Measurements from ENCODE around the gene RNF220. TPM values are rescaled to one million over a fixed set of nuclear protein-coding genes. Genes with fewer than 3 reads are reported as not detected.

RNF220 gene
- total and polyA plus RNA-seq, 7 experiments from 2014 or later = 83.1 to 127 (median 95.9) TPM

GRCh38 chr1:44539991-44540730, 135.1 kb downstream of the RNF220 start:
- peaks cover 5 to 30% (median 15%) of the 10 kb centered on the region in 5 donors for H3K27me3 Mint-ChIP-seq
- Histone ChIP-seq H3K4me3 (ENCODE audit: low read length) (no peak overlapping the region), H3K27me3 (ENCODE audit: control insufficient read depth in 2 of 2, insufficient read depth in 2 of 2, low read length in 2 of 2) (no peaks in the 10 kb centered on the region), H3K9me3 (ENCODE audit: control insufficient read depth in 2 of 3, low read length in 3 of 3) (no peaks in the 10 kb centered on the region), H3K36me3 (ENCODE audit: control insufficient read depth in 2 of 3, insufficient read depth in 3 of 3, low read length in 3 of 3) (no peaks in the 10 kb centered on the region), H3K27ac (ENCODE audit: low read depth, low read length) (no peak overlapping the region), H3K4me1 (ENCODE audit: control insufficient read depth in 2 of 2, insufficient read depth in 2 of 2, low read length in 2 of 2) (no peaks in the 10 kb centered on the region)
- H3K4me1 Mint-ChIP-seq = peaks cover 0 to 2% (median 0%) of the 10 kb centered on the region in 7 donors
- ChIA-PET CTCF (no interaction called here), POLR2A (no interaction called here)
- no peaks in the 10 kb centered on the region for H3K9me3 Mint-ChIP-seq
- ATAC-seq (no peak), DNase-seq (no peak)
- intact Hi-C loops (cut with micrococcal nuclease) = no loop called here
- no peak overlapping the region for H3K27ac Mint-ChIP-seq
- H3K4me3 Mint-ChIP-seq = no peak overlapping the region
- H3K36me3 Mint-ChIP-seq = no peaks in the 10 kb centered on the region

GRCh38 chr1:44542420-44543063, 137.5 kb downstream of the RNF220 start:
- no peak for ATAC-seq
- no peaks in the 10 kb centered on the region for H3K27me3 ChIP-seq (ENCODE audit: control insufficient read depth in 2 of 2, insufficient read depth in 2 of 2, low read length in 2 of 2)
- Mint-ChIP-seq H3K4me3 (no peak overlapping the region), H3K9me3 (no peaks in the 10 kb centered on the region), H3K36me3 (no peaks in the 10 kb centered on the region), H3K27ac (no peak overlapping the region), H3K4me1 (peaks cover 0 to 2% (median 0%) of the 10 kb centered on the region in 7 donors), H3K27me3 (peaks cover 9 to 32% (median 19%) of the 10 kb centered on the region in 5 donors)
- H3K27ac ChIP-seq (ENCODE audit: low read depth, low read length) = no peak overlapping the region
- intact Hi-C loops (cut with micrococcal nuclease) = no loop called here
- no peak overlapping the region for H3K4me3 ChIP-seq (ENCODE audit: low read length)
- no peaks in the 10 kb centered on the region for H3K9me3 ChIP-seq (ENCODE audit: control insufficient read depth in 2 of 3, low read length in 3 of 3)
- ChIA-PET CTCF (interaction anchor here (0.9 kb wide), 1 partner anchor 30 kb away, joined by 3 read pairs; no protein-coding TSS in a partner anchor), POLR2A (no interaction called here)
- no peak for DNase-seq
- H3K4me1 ChIP-seq (ENCODE audit: control insufficient read depth in 2 of 2, insufficient read depth in 2 of 2, low read length in 2 of 2) = no peaks in the 10 kb centered on the region
- no peaks in the 10 kb centered on the region for H3K36me3 ChIP-seq (ENCODE audit: control insufficient read depth in 2 of 3, insufficient read depth in 3 of 3, low read length in 3 of 3)

- intact Hi-C loops (cut with micrococcal nuclease) = no loop called here
- no peaks in the 10 kb centered on the region for H3K9me3 ChIP-seq (ENCODE audit: control insufficient read depth in 2 of 3, low read length in 3 of 3)
- H3K27me3 ChIP-seq (ENCODE audit: control insufficient read depth in 2 of 2, insufficient read depth in 2 of 2, low read length in 2 of 2) = no peaks in the 10 kb centered on the region
- POLR2A ChIA-PET = no interaction called here
- ATAC-seq (peak; percentile 51), DNase-seq (no peak)
- H3K9me3 Mint-ChIP-seq = no peaks in the 10 kb centered on the region
- H3K27ac ChIP-seq (ENCODE audit: low read depth, low read length) = no peak overlapping the region
- H3K36me3 ChIP-seq (ENCODE audit: control insufficient read depth in 2 of 3, insufficient read depth in 3 of 3, low read length in 3 of 3) = no peaks in the 10 kb centered on the region
- no peak overlapping the region for H3K27ac Mint-ChIP-seq
- H3K4me1 ChIP-seq (ENCODE audit: control insufficient read depth in 2 of 2, insufficient read depth in 2 of 2, low read length in 2 of 2) = no peaks in the 10 kb centered on the region
- H3K4me3 Mint-ChIP-seq = no peak overlapping the region
- peaks cover 9 to 27% (median 19%) of the 10 kb centered on the region in 5 donors for H3K27me3 Mint-ChIP-seq
- H3K4me3 ChIP-seq (ENCODE audit: low read length) = no peak overlapping the region
- peaks cover 0 to 2% (median 0%) of the 10 kb centered on the region in 7 donors for H3K4me1 Mint-ChIP-seq
- H3K36me3 Mint-ChIP-seq = no peaks in the 10 kb centered on the region
- CTCF ChIA-PET = no interaction called here
These were observed 138.1 kb downstream of the RNF220 start for GRCh38 chr1:44543064-44543744.

GRCh38 chr1:44543786-44544185, 138.7 kb downstream of the RNF220 start:
- H3K4me1 ChIP-seq (ENCODE audit: control insufficient read depth in 2 of 2, insufficient read depth in 2 of 2, low read length in 2 of 2) = no peaks in the 10 kb centered on the region
- no peak for ATAC-seq
- no peak for DNase-seq
- POLR2A ChIA-PET = no interaction called here
- H3K9me3 ChIP-seq (ENCODE audit: control insufficient read depth in 2 of 3, low read length in 3 of 3) = no peaks in the 10 kb centered on the region
- H3K36me3 ChIP-seq (ENCODE audit: control insufficient read depth in 2 of 3, insufficient read depth in 3 of 3, low read length in 3 of 3) = no peaks in the 10 kb centered on the region
- H3K27me3 Mint-ChIP-seq = peaks cover 9 to 31% (median 19%) of the 10 kb centered on the region in 5 donors
- H3K27ac Mint-ChIP-seq = no peak overlapping the region
- CTCF ChIA-PET = no interaction called here
- H3K4me3 ChIP-seq (ENCODE audit: low read length) = no peak overlapping the region
- H3K27me3 ChIP-seq (ENCODE audit: control insufficient read depth in 2 of 2, insufficient read depth in 2 of 2, low read length in 2 of 2) = no peaks in the 10 kb centered on the region
- no peaks in the 10 kb centered on the region for H3K9me3 Mint-ChIP-seq
- intact Hi-C loops (cut with micrococcal nuclease) = no loop called here
- peaks cover 0 to 2% (median 0%) of the 10 kb centered on the region in 7 donors for H3K4me1 Mint-ChIP-seq
- H3K36me3 Mint-ChIP-seq = no peaks in the 10 kb centered on the region
- no peak overlapping the region for H3K4me3 Mint-ChIP-seq
- H3K27ac ChIP-seq (ENCODE audit: low read depth, low read length) = no peak overlapping the region

GRCh38 chr1:44544960-44545359, 139.9 kb downstream of the RNF220 start:
- Mint-ChIP-seq H3K27ac (no peak overlapping the region), H3K27me3 (peaks cover 5 to 23% (median 17%) of the 10 kb centered on the region in 5 donors), H3K4me1 (peaks cover 0 to 2% (median 0%) of the 10 kb centered on the region in 7 donors), H3K4me3 (no peak overlapping the region), H3K36me3 (no peaks in the 10 kb centered on the region), H3K9me3 (no peaks in the 10 kb centered on the region)
- Histone ChIP-seq H3K27ac (ENCODE audit: low read depth, low read length) (no peak overlapping the region), H3K4me1 (ENCODE audit: control insufficient read depth in 2 of 2, insufficient read depth in 2 of 2, low read length in 2 of 2) (no peaks in the 10 kb centered on the region), H3K4me3 (ENCODE audit: low read length) (no peak overlapping the region), H3K27me3 (ENCODE audit: control insufficient read depth in 2 of 2, insufficient read depth in 2 of 2, low read length in 2 of 2) (no peaks in the 10 kb centered on the region), H3K9me3 (ENCODE audit: control insufficient read depth in 2 of 3, low read length in 3 of 3) (no peaks in the 10 kb centered on the region), H3K36me3 (ENCODE audit: control insufficient read depth in 2 of 3, insufficient read depth in 3 of 3, low read length in 3 of 3) (no peaks in the 10 kb centered on the region)
- CTCF ChIA-PET = no interaction called here
- POLR2A ChIA-PET = no interaction called here
- DNase-seq (no peak), ATAC-seq (no peak)
- intact Hi-C loops (cut with micrococcal nuclease) = no loop called here

GRCh38 chr1:44545961-44546360, 140.9 kb downstream of the RNF220 start:
- Histone ChIP-seq H3K9me3 (ENCODE audit: control insufficient read depth in 2 of 3, low read length in 3 of 3) (no peaks in the 10 kb centered on the region), H3K4me1 (ENCODE audit: control insufficient read depth in 2 of 2, insufficient read depth in 2 of 2, low read length in 2 of 2) (no peaks in the 10 kb centered on the region), H3K27ac (ENCODE audit: low read depth, low read length) (no peak overlapping the region), H3K36me3 (ENCODE audit: control insufficient read depth in 2 of 3, insufficient read depth in 3 of 3, low read length in 3 of 3) (no peaks in the 10 kb centered on the region), H3K4me3 (ENCODE audit: low read length) (no peak overlapping the region), H3K27me3 (ENCODE audit: control insufficient read depth in 2 of 2, insufficient read depth in 2 of 2, low read length in 2 of 2) (no peaks in the 10 kb centered on the region)
- Mint-ChIP-seq H3K9me3 (no peaks in the 10 kb centered on the region), H3K36me3 (no peaks in the 10 kb centered on the region), H3K4me1 (peaks cover 0 to 2% (median 0%) of the 10 kb centered on the region in 7 donors), H3K27ac (no peak overlapping the region), H3K27me3 (peaks cover 5 to 23% (median 13%) of the 10 kb centered on the region in 5 donors), H3K4me3 (no peak overlapping the region)
- ATAC-seq (no peak), DNase-seq (no peak)
- intact Hi-C loops (cut with micrococcal nuclease) = no loop called here
- ChIA-PET CTCF (no interaction called here), POLR2A (no interaction called here)

Measured in naive thymus-derived CD4-positive, alpha-beta T cell (primary cell).